HG02852 (cell line): ENCODE results near the gene ACTN1.
A peak's percentile ranks its signal among the peaks of the same experiment; 100 is the strongest.

Experiments
- ATAC-seq: cut with Tn5 transposase; IDR thresholded peaks from one replicate; pipeline ENCODE4 v1.9.1; 2021; ENCODE audit warnings: mild to moderate bottlenecking, moderate library complexity; ENCODE audit not compliant: unreplicated experiment

Gene ACTN1

DNA sequence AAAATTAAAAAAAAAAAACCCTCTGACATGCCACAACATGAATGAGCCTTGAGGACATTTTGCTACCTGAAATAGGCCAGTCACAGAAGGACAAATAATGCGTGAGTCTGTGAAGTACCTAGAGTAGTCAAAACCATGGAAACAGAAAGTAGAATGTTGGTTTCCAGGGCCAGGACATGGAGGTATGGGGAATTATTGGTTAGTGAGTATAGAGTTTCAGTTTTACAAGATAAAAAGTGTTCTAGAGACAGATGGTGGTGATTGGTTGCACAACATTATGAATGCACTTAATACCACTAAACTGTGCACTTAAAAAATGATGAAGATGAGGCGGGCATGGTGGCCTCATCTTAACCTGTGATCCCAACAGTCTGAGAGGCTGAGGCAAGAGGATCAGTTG, 138.6 kb downstream of the ACTN1 start:
- peak; percentile 66 for ATAC-seq

DNA sequence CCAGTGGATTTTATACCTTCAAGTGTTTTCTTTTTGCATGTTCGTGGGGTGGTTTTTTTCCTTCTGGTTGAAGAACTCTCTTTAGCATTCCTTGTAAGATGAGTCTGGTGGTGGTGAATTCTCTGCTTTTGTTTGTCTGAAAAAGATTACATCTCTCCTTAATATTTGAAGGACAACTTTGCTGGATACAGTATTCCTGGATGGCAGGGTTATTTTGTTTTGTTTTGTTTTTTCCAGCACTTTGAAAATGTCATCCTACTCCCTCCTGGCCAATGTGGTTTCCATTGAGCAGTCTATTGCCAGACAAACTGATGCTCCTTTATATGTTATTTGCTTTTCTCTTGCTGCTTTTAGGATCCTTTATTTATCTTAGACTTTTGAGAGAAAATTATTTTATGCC, 143.0 kb downstream of the ACTN1 start:
- no peak for ATAC-seq

- no peak for ATAC-seq
These were observed 144.3 kb downstream of the ACTN1 start for GRCh38 chr14:68834816-68835215.

- no peak for ATAC-seq
These were observed 150.4 kb downstream of the ACTN1 start for GRCh38 chr14:68828698-68829097.

GRCh38 chr14:68825729-68826128, 153.4 kb downstream of the ACTN1 start:
- ATAC-seq: no peak

DNA sequence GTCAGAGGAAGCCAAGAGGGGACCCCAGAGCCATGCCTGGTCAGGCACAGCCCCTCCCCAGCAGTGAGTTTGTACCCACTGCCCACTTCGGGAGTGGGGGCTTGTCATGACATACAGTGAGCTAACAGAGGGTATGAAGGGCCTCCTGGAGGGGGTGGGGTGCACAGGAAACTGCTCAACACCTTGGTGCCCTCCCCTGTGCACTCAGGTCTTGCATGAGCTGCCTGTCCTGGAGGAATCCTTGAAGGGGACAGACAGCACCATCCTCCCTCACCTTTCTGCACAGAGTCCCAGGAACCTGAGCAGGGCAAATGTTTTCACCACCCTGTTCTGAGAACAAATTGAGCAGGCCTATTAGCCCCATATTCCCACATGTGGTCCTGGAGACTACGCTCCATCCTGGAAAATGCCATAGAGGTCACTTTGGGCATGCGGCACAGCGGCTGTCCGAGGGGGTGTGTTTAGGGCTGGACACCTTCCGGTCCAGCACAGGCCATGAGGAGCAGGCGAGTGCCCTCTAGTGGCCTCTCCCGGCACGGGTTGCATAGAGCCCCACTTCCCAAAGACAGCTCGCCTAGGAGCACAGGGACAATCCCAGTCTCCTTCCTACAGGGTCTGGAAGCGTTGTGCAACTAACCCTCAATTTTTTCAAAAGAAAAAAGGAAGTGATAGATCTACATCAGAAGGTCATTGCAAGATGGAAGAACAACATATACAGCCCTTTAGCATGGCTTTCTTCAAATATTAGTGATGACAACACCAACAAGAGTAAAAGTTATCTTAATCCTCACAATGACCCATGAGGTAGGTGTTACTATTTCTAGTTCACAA, 154.4 kb downstream of the ACTN1 start:
- ATAC-seq: no peak

GRCh38 chr14:68824207-68824516, 154.9 kb downstream of the ACTN1 start:
- ATAC-seq: no peak
